ENCODE data around the gene FKBP5.

GRCh38 chr6:35554811-35555210 lies 133.9 kb downstream of the FKBP5 start:
- TF ChIP-seq CTCF (conservative IDR thresholded peaks at IDR 0.05 in 1 of 2, IDR thresholded peaks at IDR 0.05 in 1 of 2; ENCODE audit: low read depth in 1 of 2, low read length in 2 of 2), result no peak
- no peak for TF ChIP-seq EZH2 (IDR thresholded peaks at IDR 0.05; ENCODE audit: low read length, missing control alignments)

Measured in fibroblast of lung (primary cell).